Hindlimb muscle (tissue), 1 donor: ENCODE measurements around the gene RXRA. TPM values are rescaled to one million over a fixed set of nuclear protein-coding genes. Genes with fewer than 3 reads are reported as not detected.
A peak's percentile ranks its signal among the peaks of the same experiment; 100 is the strongest.

ENCODE experiments used
- DNase-seq: peaks from one replicate; pipeline ENCODE4 v3.0.0-alpha.2; 2013
- polyA plus RNA-seq: library from polyadenylated mRNA; unstranded; fragments of 120-200 nt; gene quantifications from one replicate; pipeline ENCODE4 v1.2.1, GENCODE V29; 2013; ENCODE audit not compliant: insufficient read length

The RXRA gene
- polyA plus RNA-seq, 1 donor, result 38.0 TPM

GRCh38 chr9:134403682-134404301 lies 77.5 kb downstream of the RXRA start:
- peak; percentile 65 for DNase-seq

- DNase-seq, result no peak
These were observed 78.4 kb downstream of the RXRA start for GRCh38 chr9:134404376-134405358.

- DNase-seq, result no peak
These were observed 79.3 kb downstream of the RXRA start for GRCh38 chr9:134405527-134405926.

GRCh38 chr9:134406366-134407120 lies 80.3 kb downstream of the RXRA start:
- DNase-seq, result no peak

GRCh38 chr9:134407121-134407779 lies 81.0 kb downstream of the RXRA start:
- peak; percentile 88 for DNase-seq

- no peak for DNase-seq
These were observed 82.1 kb downstream of the RXRA start for GRCh38 chr9:134408389-134408788.

GRCh38 chr9:134408939-134409737 lies 82.9 kb downstream of the RXRA start:
- no peak for DNase-seq

GRCh38 chr9:134410071-134410834 lies 84.0 kb downstream of the RXRA start:
- no peak for DNase-seq

- no peak for DNase-seq
These were observed 84.6 kb downstream of the RXRA start for GRCh38 chr9:134410835-134411217.

GRCh38 chr9:134411440-134412297 lies 85.4 kb downstream of the RXRA start:
- no peak for DNase-seq

- no peak for DNase-seq
These were observed 86.0 kb downstream of the RXRA start for GRCh38 chr9:134412298-134412711.

- DNase-seq, result no peak
These were observed 87.0 kb downstream of the RXRA start for GRCh38 chr9:134413112-134413715.

- no peak for DNase-seq
These were observed 87.8 kb downstream of the RXRA start for GRCh38 chr9:134413890-134414623.

- no peak for DNase-seq
These were observed 88.7 kb downstream of the RXRA start for GRCh38 chr9:134414900-134415425.

GRCh38 chr9:134416385-134417015 lies 90.2 kb downstream of the RXRA start:
- no peak for DNase-seq

GRCh38 chr9:134418354-134418753 lies 92.1 kb downstream of the RXRA start:
- no peak for DNase-seq

GRCh38 chr9:134419000-134419683 lies 92.9 kb downstream of the RXRA start:
- DNase-seq, result no peak
